Duodenal mucosa (tissue), 2 donors: ENCODE results near the gene TTC17.
A peak's percentile ranks its signal among the peaks of the same experiment; 100 is the strongest.

Source experiments
- H3K27ac ChIP-seq: one replicate; pipeline ENCODE4 v1.7.0; 2013; ENCODE audit warnings: low read depth, low read length
- H3K27me3 ChIP-seq, 2 donors: one replicate each; pipeline ENCODE4 v1.7.0; 2013; ENCODE audit warnings: low read length in 2 of 2, control low read depth in 1 of 2; ENCODE audit not compliant: insufficient read depth in 2 of 2, control insufficient read depth in 1 of 2
- H3K36me3 ChIP-seq, 2 donors: one replicate each; pipeline ENCODE4 v1.7.0; 2013; ENCODE audit warnings: low read length in 2 of 2, control low read depth in 1 of 2; ENCODE audit not compliant: insufficient read depth in 2 of 2, control insufficient read depth in 1 of 2
- H3K4me1 ChIP-seq, 2 donors: one replicate each; pipeline ENCODE4 v1.7.0; 2013; ENCODE audit warnings: low read length in 2 of 2, control low read depth in 1 of 2; ENCODE audit not compliant: insufficient read depth in 2 of 2, control insufficient read depth in 1 of 2
- H3K4me3 ChIP-seq, 2 donors: one replicate each; pipeline ENCODE4 v1.7.0; 2013; ENCODE audit warnings: low read length in 2 of 2, low read depth in 1 of 2
- H3K9ac ChIP-seq, 2 donors: one replicate each; pipeline ENCODE4 v1.7.0; 2013; ENCODE audit warnings: low read length in 2 of 2, low read depth in 1 of 2
- H3K9me3 ChIP-seq, 2 donors: one replicate each; pipeline ENCODE4 v1.7.0; 2013; ENCODE audit warnings: low read length in 2 of 2, control low read depth in 1 of 2; ENCODE audit not compliant: control insufficient read depth in 1 of 2

TTC17 gene

DNA sequence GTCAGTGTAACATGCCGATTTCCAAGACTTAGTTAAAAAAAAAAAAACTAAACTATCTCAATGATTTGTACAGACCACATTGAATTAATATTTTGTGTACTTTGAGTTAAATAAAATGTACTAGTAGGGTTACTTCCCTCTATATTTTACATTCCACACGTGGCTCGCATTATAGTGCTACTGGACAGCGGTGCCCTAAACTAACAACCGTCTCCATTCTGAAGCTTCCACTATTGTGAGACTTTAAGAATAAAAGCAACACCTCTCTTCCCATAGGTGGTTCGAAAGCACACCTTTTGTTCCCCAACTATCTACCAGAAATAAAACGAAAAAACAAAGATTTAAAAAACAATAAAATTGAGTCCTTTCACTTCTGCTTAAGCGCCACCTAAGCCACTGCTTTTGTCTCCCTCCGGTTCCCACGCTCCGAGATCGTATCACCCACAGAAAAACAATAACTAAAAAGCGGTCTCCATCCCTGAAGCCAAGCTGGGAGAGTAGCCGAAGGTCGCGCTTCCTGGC lies 380 bp upstream of the TTC17 start:
- Histone ChIP-seq H3K9ac (peak overlapping the region; percentile 84 to 89), H3K9me3 (no peaks in the 10 kb centered on the region), H3K27ac (peak overlapping the region; percentile 86), H3K36me3 (no peaks in the 10 kb centered on the region), H3K27me3 (no peaks in the 10 kb centered on the region), H3K4me3 (peak overlapping the region; percentile 87 to 99), H3K4me1 (peaks cover 20 to 21% of the 10 kb centered on the region in 2 donors)

DNA sequence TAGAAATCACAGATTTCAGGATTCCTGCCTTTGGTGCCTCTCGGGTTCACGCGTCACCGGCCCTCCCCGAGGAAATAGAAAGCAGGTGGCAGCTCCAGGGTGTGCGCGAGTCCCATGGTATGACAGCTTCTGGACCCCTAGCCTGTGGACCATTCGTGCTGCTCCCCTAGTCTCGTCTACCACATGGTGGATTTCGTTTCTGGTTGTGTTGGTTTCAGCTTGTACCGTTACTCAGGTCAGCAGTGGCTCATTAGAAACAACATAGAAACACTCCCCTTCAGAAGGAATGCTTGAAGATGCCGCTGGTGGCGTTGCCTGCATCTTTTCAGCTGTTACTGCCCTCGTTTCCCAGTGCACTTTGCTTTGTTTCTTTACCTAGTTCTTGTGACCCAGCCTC lies 700 bp downstream of the TTC17 start:
- H3K36me3 ChIP-seq, result no peaks in the 10 kb centered on the region

DNA sequence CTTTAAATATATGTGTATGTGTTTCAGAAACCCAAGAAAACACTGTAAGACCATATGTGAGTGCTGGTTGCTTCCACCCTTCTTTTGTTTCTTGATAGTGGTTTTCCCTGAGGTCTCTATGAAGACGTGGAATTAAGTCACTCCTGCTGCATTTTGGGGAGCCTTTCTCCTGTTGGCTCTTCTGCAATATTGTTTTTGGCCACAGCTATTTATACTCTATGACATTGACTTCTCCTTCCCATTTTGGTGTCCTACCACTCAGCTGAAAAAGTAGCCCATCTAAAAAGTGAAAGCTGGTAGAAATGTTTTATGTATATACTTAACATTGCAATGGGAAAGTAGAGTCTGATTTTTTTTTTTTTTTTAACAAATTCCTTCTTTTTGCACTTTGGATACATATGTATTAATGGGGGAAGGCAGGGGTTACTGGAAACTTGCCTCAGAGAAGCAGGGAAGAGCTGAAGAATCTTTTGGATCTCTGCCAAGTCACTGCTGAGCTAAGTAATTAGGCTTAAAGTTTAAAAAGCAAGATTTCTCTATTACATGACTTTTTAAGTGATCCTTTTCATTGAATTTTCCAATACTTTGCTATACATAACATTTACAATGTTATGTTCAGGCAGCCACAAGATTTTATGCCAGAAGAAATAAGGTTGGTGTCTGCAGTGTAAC lies 1.8 kb downstream of the TTC17 start:
- Histone ChIP-seq H3K4me3 (peak overlapping the region; percentile 87 to 99), H3K9me3 (no peaks in the 10 kb centered on the region), H3K27ac (no peak overlapping the region), H3K27me3 (no peaks in the 10 kb centered on the region), H3K9ac (no peak overlapping the region), H3K4me1 (peaks cover 20 to 21% of the 10 kb centered on the region in 2 donors), H3K36me3 (peaks cover 0 to 4% of the 10 kb centered on the region in 2 donors)

More for the DNA sequence above, 700 bp downstream of the TTC17 start:
- Histone ChIP-seq H3K9me3 (no peaks in the 10 kb centered on the region), H3K4me1 (peaks cover 20 to 21% of the 10 kb centered on the region in 2 donors), H3K27me3 (no peaks in the 10 kb centered on the region), H3K4me3 (peak overlapping the region; percentile 87 to 99), H3K9ac (peak overlapping the region; percentile 84 to 89), H3K27ac (peak overlapping the region; percentile 86)

DNA sequence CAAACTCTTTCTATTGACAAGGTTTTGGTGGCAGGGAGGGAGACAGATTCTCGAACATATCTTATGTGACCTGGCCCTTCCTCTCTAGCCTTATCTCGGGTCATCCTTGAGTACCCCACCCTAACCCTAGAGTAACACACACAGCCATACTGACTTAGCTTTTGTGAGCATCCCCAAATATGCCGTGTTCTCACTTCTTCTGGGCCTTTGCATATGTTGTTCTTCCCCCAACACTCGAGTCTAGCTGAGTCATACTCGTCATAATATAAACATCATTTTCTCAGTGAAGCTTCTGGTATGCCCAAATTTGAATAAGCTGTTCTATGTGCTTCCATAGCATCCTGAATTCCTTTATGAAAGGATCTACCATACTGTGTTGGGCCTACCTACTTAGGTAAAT lies 8.0 kb downstream of the TTC17 start:
- Histone ChIP-seq H3K27ac (no peak overlapping the region), H3K27me3 (no peaks in the 10 kb centered on the region)

DNA sequence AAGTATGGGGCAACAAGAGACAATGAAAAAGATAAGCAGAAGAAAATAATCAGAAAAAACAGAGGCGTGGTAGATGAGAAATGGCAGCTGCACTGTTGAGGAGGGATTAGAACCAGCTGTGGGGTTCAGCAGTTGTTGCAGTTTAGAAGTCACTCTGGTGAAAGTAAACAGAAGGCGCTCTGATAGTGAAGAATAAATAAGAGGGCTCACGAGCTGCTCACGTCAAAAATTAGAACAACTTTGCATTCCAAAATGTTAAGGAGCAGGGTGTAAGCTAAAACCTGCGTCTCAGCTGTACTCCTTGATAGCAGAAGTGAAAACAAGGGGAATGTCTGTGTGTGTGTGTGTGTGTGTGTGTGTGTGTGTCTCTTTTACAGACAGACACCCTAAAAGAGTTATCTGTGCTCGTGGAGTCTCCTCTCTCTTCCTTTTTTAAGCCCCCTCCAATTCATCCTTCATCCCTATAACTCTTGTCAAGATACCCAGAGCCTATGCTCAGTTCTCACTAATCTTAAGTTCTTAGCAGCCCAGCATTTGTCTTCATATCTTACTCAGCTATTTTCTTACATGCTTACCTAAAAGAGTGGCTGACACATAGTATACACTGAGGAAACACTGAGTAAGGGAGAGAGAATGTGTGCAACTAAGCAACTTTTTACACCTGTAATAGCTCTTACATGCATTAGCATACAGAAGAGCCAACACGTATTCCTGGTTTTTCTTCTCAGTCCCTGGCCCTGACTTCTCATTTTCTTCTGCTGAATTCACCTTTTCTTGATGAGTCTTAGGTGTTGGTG lies 8.9 kb downstream of the TTC17 start:
- Histone ChIP-seq H3K9me3 (no peaks in the 10 kb centered on the region), H3K27ac (no peak overlapping the region), H3K4me1 (peaks cover 11 to 15% of the 10 kb centered on the region in 2 donors), H3K36me3 (peaks cover 0 to 17% of the 10 kb centered on the region in 2 donors), H3K27me3 (no peaks in the 10 kb centered on the region), H3K9ac (no peak overlapping the region), H3K4me3 (no peak overlapping the region)

More for the DNA sequence above, 8.0 kb downstream of the TTC17 start:
- Histone ChIP-seq H3K4me1 (peaks cover 11 to 15% of the 10 kb centered on the region in 2 donors), H3K36me3 (peaks cover 0 to 14% of the 10 kb centered on the region in 2 donors), H3K9me3 (no peaks in the 10 kb centered on the region), H3K4me3 (no peak overlapping the region), H3K9ac (no peak overlapping the region)

DNA sequence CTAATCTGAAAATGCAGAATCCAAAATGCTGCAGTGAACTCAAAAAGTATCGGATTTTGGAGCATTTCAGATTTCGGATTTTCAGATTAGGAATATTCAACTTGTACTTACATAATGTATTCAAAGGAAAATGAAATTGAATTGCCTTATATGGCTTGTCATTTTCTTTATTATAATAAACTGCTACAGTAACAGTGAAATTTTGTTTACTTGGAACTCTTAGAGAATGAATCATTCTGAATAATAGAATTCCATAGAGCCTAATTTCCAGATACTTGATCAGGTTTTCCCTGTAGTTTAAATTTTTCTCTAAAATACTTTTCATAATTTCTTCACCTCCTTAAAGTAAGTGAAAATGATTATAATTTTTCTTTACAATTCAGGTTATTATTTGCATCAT lies 17.3 kb downstream of the TTC17 start:
- no peaks in the 10 kb centered on the region for H3K27me3 ChIP-seq
- H3K9ac ChIP-seq, result no peak overlapping the region
- H3K36me3 ChIP-seq, result peaks cover 0 to 6% of the 10 kb centered on the region in 2 donors
- H3K4me1 ChIP-seq, result peaks cover 0 to 14% of the 10 kb centered on the region in 2 donors
- no peaks in the 10 kb centered on the region for H3K9me3 ChIP-seq
- H3K4me3 ChIP-seq, result no peak overlapping the region
- no peak overlapping the region for H3K27ac ChIP-seq

DNA sequence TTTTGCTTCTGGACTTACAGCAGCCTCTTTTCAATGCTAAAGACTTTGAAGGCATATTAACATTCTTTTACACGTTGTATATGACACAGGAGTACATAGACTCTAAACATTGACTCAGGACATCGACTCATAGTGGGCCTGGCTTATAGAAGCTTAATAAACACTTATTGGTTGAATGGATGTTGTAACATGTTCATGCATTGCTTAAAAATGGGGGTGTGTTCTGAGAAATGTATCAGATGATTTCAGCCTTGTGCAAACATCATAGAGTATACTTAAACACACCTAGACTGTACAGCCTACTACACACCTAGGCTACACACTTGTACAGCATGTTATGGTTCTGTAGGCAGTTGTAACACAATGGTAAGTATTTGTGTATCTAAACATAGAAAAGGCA lies 17.9 kb downstream of the TTC17 start:
- Histone ChIP-seq H3K4me3 (no peak overlapping the region), H3K9ac (no peak overlapping the region), H3K27ac (no peak overlapping the region), H3K9me3 (no peaks in the 10 kb centered on the region), H3K4me1 (peaks cover 0 to 14% of the 10 kb centered on the region in 2 donors), H3K36me3 (peaks cover 0 to 4% of the 10 kb centered on the region in 2 donors), H3K27me3 (no peaks in the 10 kb centered on the region)

DNA sequence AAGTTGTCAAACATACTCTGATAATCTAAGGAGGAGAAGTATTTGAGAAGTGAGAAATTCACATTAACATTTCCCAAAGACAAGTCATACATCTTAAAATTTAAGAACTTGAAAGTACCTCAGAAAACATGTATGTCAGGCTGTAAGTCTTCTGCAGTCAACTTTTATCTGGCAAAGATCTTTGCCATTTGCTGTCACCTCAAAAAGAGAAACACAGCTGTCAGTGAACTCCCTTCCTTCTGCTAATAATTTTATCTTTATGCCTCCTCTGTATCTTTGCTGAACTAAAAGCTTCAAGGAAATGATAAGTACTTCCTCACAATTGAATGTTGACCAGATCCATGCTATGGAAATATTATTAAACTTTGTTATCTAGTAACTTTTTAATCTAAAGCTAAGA lies 18.7 kb downstream of the TTC17 start:
- Histone ChIP-seq H3K4me1 (peaks cover 0 to 14% of the 10 kb centered on the region in 2 donors), H3K4me3 (no peak overlapping the region), H3K27ac (no peak overlapping the region), H3K36me3 (peaks cover 0 to 4% of the 10 kb centered on the region in 2 donors), H3K9me3 (no peaks in the 10 kb centered on the region), H3K9ac (no peak overlapping the region), H3K27me3 (no peaks in the 10 kb centered on the region)

DNA sequence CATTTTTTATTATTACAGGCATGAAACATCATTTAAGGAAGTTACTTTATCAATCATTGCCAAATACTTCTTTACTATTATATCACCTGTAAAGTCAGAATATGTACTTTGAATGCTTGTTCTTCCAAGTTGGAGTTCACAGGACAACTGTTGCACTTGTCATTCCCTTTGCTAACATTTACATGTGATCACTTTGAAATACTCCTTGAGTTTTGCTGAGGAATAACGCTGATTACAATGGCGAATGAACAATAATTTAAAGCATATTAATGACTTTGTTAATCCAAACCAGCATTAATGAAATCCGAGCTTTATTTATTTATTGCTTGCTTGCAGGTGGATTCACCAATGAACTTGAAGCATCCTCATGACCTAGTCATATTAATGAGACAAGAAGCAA lies 20.2 kb downstream of the TTC17 start:
- Histone ChIP-seq H3K27me3 (no peaks in the 10 kb centered on the region), H3K36me3 (peaks cover 0 to 4% of the 10 kb centered on the region in 2 donors), H3K4me1 (peaks cover 0 to 14% of the 10 kb centered on the region in 2 donors), H3K9me3 (no peaks in the 10 kb centered on the region), H3K4me3 (no peak overlapping the region), H3K27ac (no peak overlapping the region), H3K9ac (no peak overlapping the region)

DNA sequence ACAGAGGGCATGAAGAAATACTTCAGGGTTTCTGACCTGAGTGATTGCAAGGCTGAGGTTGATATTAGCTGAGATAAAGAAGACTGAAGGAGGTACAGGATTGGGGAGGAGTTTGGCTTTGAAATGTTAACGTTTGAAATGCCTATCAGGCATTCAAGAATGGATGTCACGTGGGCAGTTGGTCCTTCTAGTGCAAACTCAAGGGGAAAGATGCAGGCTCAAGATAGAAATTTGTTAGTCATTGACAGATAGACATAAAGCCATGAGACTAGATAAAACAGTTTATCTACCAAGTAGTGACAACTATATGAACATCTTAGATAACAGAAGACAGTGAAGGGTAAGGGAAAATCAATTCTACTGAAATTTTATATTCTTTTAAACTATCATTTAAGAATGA lies 23.1 kb downstream of the TTC17 start:
- Histone ChIP-seq H3K27me3 (no peaks in the 10 kb centered on the region), H3K36me3 (peaks cover 0 to 4% of the 10 kb centered on the region in 2 donors), H3K4me3 (no peak overlapping the region), H3K9me3 (no peaks in the 10 kb centered on the region), H3K27ac (no peak overlapping the region), H3K9ac (no peak overlapping the region), H3K4me1 (peaks cover 0 to 14% of the 10 kb centered on the region in 2 donors)
